Islet precursor cell (in vitro differentiated cells): ENCODE data around the gene ZNF683.
"Not testable (repeated sequence)": the region's sequence is repeated elsewhere in the genome, so short reads cannot be mapped to it uniquely, and the experiment has no call there.

Experiments
- DNase-seq: peaks from one replicate; pipeline ENCODE4 v3.0.0-alpha.2; 2018

ZNF683 gene

DNA sequence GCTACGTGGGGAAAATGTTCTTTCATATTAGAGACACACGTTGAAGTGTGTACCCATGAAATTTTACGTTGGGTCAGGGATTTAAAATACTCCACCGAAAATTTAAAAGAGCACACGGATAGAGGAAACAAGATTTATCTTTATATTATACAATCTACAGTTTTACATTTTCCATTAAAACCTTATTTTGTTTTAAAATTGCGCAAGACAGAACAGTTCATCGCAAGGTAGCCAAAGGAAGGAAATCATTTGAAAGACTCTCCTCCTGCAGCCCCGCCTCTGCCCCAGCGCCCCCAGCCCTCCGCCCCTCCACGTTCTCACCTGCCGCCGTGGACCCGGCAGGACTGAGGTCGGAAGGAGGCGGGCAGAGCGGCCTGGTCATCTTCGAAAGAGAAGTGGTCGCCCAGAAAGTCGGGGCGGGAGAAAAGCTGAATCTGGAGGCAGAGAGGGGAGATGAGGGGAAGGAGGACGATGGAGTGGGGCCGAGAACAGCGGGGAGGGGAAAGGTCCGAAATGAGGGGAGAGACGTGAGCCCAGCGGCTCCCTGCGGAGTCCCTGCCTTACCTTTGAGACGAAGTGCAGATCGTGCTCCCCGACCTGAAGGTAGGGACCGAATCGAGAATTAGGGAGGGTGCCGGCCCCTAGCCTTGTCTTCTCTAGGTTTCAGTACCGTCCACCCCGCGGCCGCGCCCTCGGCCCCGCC, 36.6 kb downstream of the ZNF683 start:
- no peak for DNase-seq

DNA sequence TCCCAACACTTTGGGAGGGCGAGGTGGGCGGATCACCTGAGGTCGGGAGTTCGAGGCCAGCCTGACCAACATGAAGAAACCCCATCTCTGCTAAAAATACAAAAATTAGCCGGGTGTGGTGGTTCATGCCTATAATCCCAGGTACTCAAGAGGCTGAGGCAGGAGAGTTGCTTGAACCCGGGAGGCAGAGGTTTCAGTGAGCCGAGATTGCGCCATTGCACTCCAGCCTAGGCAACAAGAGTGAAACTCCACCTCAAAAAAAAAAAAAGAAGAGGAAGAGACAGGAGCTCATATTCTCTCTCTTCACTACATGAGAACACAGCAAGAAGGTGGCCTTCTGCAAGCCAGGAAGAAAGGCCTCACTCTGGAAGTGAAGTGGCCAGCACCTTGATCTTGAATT, 39.2 kb downstream of the ZNF683 start:
- not testable (repeated sequence) for DNase-seq

DNA sequence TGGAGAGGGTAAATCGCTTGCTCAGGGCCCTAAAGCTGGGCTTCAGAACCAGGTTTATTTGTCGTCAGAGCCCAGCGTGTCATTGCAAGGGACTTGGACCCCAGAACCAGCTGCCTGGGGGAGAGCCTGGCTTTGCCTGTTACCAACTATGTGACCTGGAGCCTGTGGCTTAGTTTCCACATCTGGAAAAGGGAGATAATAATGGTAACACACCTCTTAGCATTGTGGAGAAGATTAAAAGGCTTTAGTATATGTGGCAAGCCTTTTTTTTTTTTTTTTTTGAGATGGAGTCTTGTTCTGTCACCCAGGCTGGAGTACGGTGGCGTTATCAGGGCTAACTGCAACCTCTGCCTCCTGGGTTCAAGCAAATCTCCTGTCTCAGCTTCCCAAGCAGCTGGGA, 42.3 kb downstream of the ZNF683 start:
- no peak for DNase-seq

DNA sequence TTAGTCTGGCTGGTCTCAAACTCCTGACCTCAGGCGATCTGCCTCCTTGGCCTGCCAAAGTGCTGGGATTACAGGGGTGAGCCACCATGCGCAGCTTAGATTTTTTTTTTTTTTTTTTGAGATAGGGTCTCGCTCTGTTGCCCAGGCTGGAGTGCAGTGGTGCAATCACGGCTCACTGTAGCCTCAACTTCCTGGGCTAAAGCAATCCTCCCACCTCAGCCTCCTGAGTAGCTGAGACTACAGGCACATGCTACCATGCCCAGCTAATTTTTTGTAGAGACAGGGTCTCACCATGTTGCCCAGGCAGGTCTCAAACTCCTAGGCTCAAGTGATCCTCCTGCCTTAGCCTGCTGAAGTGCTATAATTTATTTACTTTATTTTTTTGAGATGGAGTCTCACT, 43.2 kb downstream of the ZNF683 start:
- DNase-seq = not testable (repeated sequence)

DNA sequence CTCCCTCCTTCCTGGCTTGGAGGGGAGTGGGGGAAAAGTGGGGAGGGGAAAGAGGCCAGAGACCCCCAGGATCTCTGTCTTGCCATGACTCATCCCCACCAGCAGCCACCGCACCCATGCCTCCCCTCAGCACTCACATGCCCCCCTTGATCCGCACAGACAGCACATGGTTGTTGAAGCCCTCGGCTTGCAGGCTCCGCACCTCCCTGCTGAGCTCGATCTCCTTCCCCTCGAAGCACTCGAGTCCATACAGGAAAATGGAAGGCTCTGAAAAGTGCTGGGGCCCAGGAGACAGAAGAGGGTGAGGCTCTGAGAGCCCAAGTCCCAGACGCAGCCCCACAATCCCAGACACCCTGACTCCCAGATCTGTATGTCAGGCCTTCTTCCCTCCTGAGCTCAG, 44.0 kb downstream of the ZNF683 start:
- DNase-seq = no peak

DNA sequence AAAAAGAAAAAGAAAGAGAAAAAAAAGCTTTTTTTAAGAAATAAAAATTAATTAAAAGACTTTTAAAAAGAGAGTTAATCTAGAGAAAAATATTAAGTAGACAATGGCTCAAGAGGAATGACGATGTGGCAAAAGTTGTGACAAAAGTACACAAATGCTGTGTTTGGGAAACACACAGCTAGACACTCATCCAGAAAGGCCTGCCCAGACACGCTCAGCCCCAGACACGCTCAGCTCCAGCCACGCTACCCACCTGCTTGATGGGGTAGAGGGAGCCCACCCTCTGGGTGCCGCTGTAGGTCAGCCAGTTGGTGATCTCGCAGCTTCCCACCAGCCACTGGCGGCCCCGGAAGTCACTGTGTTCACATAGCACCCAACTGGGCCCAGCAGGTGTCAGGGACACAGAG, 44.6 kb downstream of the ZNF683 start:
- DNase-seq = no peak

DNA sequence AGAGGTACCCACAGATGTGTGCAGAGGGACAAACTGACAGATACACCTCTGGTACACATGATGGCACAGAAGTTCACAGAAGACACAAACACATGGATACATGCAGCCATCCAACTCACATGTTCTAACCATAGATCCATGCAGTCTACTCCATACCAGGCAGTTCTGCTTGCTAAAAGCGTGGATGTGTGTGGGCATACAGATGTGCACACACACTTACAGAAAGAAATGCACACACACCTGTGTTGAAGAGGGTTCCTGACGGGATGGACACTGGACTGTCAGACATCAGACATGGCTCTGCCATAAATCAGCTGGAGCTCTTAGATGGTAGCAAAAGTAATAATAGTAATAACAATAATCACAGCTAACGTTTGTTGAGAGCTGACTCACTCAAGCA, 48.0 kb downstream of the ZNF683 start:
- no peak for DNase-seq

DNA sequence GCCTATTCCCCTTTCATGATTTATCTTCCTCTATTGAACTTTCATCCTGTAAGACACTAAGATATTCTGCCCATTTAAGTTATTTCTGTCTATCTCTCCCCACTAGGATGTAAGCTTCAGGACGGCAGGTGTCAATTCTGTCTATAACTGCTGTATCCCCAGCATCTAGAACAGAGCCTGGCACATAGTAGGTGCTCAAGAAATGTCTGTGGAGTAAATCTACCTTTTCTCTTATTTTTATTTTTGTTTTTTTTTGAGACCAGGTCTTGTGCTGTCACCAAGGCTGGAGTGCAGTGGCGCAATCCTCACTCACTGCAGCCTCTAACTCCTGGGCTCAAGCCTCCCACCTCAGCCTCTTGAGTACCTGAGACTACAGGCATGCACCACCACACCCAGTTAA, 49.2 kb downstream of the ZNF683 start:
- DNase-seq = no peak

DNA sequence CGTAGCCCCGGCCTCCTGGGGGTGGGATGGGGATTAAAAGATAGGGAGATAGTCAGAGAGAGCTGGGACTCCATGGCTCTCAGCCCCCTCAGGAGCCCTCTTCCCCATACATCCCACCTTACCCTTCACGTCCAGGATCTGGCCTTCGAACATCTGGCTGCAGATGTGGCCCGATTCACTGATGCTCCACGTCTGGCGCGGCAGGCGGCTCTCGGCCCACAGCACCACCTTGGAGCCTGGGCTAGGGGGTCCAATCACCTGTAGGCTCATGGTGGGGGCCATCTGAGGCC, 50.6 kb downstream of the ZNF683 start:
- no peak for DNase-seq

DNA sequence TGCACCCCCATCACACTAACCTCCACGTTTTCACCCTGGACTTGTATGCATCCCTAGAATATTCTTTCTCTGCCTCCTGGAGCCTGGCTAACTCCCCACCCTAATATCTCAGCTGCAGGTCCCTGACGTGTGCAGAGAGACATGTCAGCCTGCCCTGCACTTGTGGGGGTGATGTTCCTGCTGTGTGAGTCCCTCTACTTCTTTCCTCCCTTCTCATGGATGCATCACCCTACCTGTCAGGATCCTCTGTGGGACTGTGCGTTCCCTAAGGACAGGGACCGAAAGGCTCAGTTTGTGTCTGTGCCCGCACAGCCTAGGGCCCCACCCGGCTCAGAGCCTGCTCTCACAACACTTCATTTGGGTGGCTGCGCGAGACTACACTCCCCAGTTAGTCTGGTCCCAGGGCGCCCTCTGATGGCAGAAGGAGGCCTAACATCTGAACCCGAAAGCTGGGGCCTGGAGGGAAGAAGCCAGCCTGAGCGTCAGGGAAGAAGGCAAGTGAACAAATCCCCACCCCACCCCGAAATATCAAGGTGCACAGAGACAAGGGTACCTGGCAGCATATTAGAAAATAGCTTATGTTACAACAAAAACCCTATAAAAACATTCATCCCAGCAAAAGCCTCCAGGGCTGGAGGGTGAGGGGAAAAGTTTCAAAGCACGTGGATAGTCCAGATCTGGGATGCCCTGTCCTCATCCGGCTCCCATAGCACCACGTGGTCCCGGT, 51.1 kb downstream of the ZNF683 start:
- DNase-seq = peak; percentile 94

DNA sequence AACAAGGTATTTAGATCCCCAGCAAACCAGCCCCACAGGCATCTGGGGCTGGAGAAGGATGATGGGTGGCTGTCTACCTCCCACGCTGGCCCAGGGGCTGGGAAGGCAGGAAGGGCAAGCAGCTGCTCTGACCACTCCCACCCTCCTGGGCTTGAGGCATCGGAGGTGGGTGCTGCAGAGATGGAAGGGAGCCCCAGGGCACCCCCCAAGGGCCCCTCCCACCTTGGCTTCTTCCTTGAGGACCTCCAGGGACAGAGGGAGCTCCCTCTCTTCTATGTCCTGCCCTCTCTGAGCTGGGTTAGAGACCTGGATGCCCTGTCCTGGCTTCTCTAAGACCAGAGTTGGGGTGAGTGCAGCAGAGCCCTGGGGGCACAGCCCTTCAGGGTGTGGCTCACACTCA, 51.7 kb downstream of the ZNF683 start:
- no peak for DNase-seq

DNA sequence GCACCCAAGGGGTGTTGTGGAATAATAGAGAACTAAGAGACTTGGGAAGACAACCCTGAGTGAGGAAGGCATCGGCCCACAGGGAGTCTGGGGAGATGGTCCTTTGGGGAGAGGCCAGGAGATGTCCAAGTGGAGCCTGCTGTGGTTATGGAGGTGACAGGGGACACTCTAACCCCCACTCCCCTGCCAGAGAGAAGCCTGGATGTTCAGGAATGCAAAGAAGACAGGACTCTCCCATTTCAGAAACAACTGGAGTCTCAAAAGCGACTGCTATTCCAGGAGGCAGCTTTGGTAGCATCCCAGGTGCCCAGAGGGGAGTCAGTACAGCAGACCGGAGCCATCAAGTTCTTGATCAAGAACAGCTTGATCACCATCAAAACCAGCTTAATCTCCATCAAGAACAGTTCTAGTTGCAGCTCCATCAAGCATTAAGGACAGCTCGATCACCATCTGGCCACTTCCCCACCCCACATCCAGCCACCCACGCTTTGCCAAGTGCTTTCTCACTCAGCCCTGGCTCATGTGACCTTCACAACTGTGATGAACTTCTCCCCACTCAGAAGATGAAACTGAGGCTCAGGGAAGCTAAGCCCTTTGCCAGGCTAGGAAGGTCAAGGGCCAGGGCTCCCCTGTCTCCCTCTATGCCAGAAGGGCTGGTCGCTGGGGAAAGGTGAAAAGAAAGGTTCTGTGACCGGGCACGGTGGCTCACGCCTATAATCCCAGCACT, 54.0 kb downstream of the ZNF683 start:
- DNase-seq = no peak

DNA sequence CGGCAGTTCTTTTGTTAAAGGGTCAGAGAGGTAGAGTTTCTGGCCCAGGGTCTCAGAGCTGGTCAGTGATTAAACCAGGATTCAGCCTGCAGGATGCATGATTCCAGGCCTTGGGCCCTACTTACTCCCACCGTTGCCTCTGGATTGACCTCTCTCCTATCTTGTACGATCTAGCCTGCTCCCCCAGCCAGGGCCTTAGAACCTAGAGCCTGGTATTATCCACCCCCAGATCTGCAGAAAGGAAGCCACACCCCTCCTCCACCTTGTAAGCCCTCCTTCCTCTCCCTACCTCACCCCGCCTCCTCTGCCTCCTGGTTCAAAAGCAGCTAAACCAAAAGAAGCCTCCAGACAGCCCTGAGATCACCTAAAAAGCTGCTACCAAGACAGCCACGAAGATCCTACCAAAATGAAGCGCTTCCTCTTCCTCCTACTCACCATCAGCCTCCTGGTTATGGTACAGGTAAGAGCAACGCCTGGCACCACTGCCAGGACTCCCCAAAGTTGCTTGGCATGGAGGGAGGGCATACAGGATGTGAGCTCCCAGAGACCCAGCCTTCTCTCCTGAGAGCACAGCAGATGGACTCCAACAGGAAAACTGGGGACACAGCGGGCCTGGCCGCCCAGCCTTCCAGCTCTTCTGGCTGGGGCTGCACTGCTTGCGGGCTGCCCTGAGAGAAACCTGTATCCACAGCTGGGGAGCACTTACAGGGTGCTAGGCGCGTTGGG, 54.8 kb downstream of the ZNF683 start, which contains the start of gene CD52:
TSS of gene CD52 (plus strand) at position 347 of the 726 bp plus-strand sequence. CDS start at position 407, 60 bp downstream.
- DNase-seq = peak; percentile 75

DNA sequence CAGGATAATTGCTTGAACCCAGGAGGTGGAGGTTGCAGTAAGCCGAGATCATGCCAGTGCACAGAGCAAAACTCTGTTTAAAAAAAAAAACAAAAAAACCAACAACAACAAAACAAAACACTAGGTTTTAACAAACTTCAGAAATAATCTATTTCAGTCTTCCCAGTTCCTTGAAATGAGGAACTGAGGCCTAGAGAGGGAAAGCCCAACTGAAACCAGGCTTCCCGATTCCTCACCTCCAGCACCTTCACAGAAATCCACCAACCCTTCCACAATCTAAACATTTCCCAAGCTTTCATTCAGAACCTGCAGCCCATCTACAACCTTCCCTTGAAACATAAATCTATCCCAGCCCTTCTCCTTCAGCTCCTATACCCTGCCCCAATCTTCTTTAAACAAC, 55.4 kb downstream of the ZNF683 start:
- DNase-seq = no peak

DNA sequence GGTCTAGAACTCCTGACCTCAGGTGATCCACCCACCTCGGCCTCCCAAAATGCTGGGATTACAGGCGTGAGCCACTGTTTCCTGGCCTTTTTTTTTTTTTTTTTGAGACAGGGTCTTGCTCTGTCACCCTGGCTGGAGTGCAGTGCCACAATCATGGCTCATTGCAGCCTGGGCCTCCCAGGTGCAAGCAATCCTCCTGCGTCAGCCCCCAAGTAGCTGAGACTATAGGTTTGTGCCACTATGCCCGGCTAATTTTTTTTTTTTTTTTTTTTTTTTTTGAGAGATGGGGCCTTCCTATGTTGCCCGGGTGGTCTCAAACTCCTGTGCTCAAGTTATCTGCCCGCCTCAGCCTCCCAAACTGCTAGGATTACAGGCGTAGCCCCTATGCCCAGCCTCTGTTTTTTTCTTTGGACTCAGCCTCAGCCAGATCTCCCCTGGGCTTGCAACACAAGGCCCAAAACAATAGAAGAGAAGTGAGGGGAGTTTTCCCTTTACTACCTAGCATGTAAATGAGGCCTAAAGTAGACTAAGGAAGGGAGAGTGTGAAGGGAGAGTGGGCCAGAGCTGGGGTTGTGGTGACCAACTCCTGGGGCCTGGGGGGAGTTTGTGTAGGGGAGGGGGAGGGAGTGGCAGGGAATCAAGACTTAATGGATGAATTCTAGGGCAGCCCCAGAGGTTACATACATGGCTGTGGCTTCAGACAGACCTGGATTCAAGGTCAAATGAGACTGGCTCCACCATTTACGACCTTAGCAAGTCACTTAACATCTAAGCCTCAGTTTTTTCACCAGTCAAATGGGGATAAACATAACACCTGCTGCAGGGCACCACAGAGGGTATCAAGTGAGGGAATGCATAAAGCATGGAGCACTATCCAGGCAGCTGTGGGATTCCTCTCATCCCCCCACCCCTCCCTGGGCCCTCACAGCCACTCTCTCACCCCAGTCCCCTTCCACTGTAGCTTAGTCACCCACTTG, 56.4 kb downstream of the ZNF683 start:
- DNase-seq = no peak

DNA sequence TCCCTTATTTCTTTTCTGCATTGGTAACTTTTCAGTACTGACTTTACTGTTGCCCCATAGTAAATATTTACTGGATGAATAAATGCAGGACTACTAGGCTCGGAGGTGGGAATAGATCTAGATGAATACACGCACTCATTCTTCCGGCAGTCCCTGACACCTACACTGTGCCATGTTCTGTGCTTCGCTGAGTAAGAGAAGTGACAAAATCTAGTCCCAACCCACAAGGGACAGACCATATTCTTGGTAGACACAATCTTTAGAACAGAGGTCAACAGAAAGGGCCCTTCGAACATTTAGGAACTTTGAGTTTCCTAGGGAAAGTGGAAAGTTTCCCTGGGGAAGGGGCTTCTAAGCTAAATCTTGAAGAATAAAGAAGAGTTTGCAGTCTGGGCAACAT, 58.0 kb downstream of the ZNF683 start:
- no peak for DNase-seq
